HEK293T (cell line): ENCODE data around the gene PRRG1.

Experiments used
- CTCF ChIA-PET: fragments of 350-600 bp; formaldehyde crosslinking; extraction: SDS; loops from one replicate; lab custom pipeline; 2021; ENCODE audit warnings: antibody characterized with exemption, inconsistent platforms; lab: Yijun Ruan, JAX
- POLR2A ChIA-PET: fragments of 350-600 bp; formaldehyde crosslinking; extraction: SDS; loops from one replicate; lab custom pipeline; 2020; ENCODE audit warnings: antibody characterized with exemption, inconsistent platforms; lab: Yijun Ruan, JAX
- DNase-seq: peaks from one replicate; pipeline ENCODE4 v3.0.0; 2012; ENCODE audit warnings: mixed read lengths; ENCODE audit errors: extremely low spot score
- ARNT ChIP-seq: fragments of 450-650 bp; IDR thresholded peaks from 2 replicates; pipeline ENCODE4 v1.6.1; 2017; ENCODE audit warnings: mild to moderate bottlenecking
- BHLHE40 ChIP-seq: fragments of 450-650 bp; IDR thresholded peaks from 2 replicates; pipeline ENCODE4 v1.6.1; 2016; ENCODE audit warnings: mild to moderate bottlenecking, moderate library complexity, borderline replicate concordance
- CTBP1 ChIP-seq: fragments of 450-650 bp; IDR thresholded peaks from 2 replicates; pipeline ENCODE4 v1.6.1; 2016; ENCODE audit warnings: borderline replicate concordance
- ELF4 ChIP-seq: fragments of 450-650 bp; IDR thresholded peaks from 2 replicates; pipeline ENCODE4 v1.6.1; 2017; ENCODE audit warnings: antibody characterized with exemption
- FOXA1 ChIP-seq: fragments of 450-650 bp; IDR thresholded peaks from 2 replicates; pipeline ENCODE4 v1.6.1; 2016; ENCODE audit warnings: mild to moderate bottlenecking
- FOXK2 ChIP-seq: fragments of 450-650 bp; IDR thresholded peaks from 2 replicates; pipeline ENCODE4 v1.6.1; 2016; ENCODE audit warnings: mild to moderate bottlenecking
- FOXM1 ChIP-seq: fragments of 450-650 bp; IDR thresholded peaks from 2 replicates; pipeline ENCODE4 v1.6.1; 2017; ENCODE audit warnings: mild to moderate bottlenecking, borderline replicate concordance
- HDGF ChIP-seq: fragments of 450-650 bp; IDR thresholded peaks from 2 replicates; pipeline ENCODE4 v1.6.1; 2017; ENCODE audit warnings: antibody characterized with exemption, borderline replicate concordance
- L3MBTL2 ChIP-seq: fragments of 450-650 bp; conservative IDR thresholded peaks from 2 replicates; pipeline ENCODE4 v1.6.1; 2016; ENCODE audit warnings: mild to moderate bottlenecking
- LEF1 ChIP-seq: fragments of 450-650 bp; IDR thresholded peaks from 2 replicates; pipeline ENCODE4 v1.6.1; 2017; ENCODE audit warnings: mild to moderate bottlenecking, borderline replicate concordance
- NFRKB ChIP-seq: fragments of 450-650 bp; IDR thresholded peaks from 2 replicates; pipeline ENCODE4 v1.6.1; 2016; ENCODE audit warnings: mild to moderate bottlenecking, moderate library complexity
- PKNOX1 ChIP-seq: fragments of 450-650 bp; IDR thresholded peaks from 2 replicates; pipeline ENCODE4 v1.6.1; 2016
- SP1 ChIP-seq: fragments of 450-650 bp; IDR thresholded peaks from 2 replicates; pipeline ENCODE4 v1.6.1; 2017
- SUZ12 ChIP-seq: fragments of 450-650 bp; IDR thresholded peaks from 2 replicates; pipeline ENCODE4 v1.6.1; 2016; ENCODE audit warnings: mild to moderate bottlenecking
- TARDBP ChIP-seq: fragments of 450-650 bp; IDR thresholded peaks from 2 replicates; pipeline ENCODE4 v1.6.1; 2016
- ZNF384 ChIP-seq: fragments of 450-650 bp; IDR thresholded peaks from 2 replicates; pipeline ENCODE4 v1.6.1; 2016

Gene PRRG1

DNA sequence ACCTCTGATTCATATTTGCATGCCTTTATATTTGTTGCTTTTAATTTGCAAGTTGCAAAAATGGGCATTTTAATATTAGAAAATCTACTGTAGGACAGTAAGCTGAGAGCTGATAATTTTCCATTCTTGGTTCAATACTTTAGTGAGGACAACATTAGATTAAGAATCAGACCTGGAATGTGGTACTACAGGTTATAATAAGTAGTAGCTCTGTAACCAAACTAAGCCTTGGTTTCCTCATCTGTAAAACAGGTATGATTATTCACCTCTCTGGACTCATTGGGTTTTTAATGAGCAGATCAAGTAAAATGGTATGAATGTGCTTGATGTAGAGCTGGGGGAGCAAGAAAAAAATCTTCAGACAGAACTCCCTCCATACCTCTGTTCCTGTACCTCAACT lies 31.1 kb downstream of the PRRG1 start:
- DNase-seq, result no peak
- POLR2A ChIA-PET, result no interaction called here
- CTCF ChIA-PET, result no interaction called here
- TF ChIP-seq SP1, result no peak
- TF ChIP-seq BHLHE40, result no peak
- TF ChIP-seq ZNF384, result no peak
- TF ChIP-seq SUZ12, result no peak
- no peak for TF ChIP-seq FOXK2
- no peak for TF ChIP-seq FOXM1
- TF ChIP-seq CTBP1, result no peak
- no peak for TF ChIP-seq TARDBP
- no peak for TF ChIP-seq L3MBTL2
- no peak for TF ChIP-seq ARNT

DNA sequence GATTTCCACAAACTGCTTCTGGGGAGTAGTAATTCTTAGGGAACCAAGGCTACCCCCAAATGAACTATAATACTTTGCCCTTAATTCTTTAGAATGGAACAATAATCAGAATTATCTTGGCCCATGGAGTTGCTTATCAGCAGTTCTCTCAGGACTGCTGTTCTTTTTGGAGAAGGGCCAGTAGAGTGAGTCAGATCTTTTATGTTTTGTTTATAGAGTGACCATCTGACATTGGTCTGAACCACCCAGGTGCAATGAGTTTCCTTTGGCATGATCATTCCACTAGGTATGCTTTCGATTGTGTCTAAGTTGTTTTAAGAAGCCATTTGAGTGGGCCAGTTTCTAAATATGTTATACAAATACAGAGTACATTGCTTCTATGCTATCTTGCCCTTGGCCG lies 31.8 kb downstream of the PRRG1 start:
- ChIA-PET POLR2A (no interaction called here), CTCF (no interaction called here)
- no peak for TF ChIP-seq FOXM1
- no peak for TF ChIP-seq FOXK2
- TF ChIP-seq ARNT, result no peak
- no peak for TF ChIP-seq NFRKB
- TF ChIP-seq L3MBTL2, result no peak
- DNase-seq, result no peak

- no peak for DNase-seq
- TF ChIP-seq PKNOX1, result peak; percentile 66
- TF ChIP-seq NFRKB, result no peak
- CTCF ChIA-PET, result no interaction called here
- POLR2A ChIA-PET, result no interaction called here
Measured at GRCh38 chrX:37383313-37383712, 34.1 kb downstream of the PRRG1 start.

DNA sequence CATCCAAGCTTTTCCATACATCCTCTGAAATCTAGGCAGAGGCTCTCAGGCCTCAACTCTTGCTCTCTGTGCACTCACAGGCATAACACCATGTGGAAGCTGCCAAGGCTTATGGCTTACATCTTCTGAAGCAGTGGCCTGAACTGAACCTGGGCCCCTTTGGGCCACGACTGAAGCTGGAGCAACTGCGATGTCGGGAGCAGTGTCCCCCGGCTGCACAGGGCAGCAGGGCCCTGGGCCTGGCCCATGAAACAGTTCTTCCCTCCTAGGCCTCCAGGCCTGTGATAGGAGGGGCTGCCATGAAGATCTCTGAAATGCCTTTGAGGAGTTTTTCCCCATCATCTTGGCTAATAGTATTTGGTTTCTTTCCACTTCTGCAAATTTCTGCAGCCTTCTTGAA lies 39.2 kb downstream of the PRRG1 start:
- DNase-seq, result no peak
- CTCF ChIA-PET, result no interaction called here
- TF ChIP-seq ZNF384 (no peak), TARDBP (no peak), LEF1 (no peak), BHLHE40 (no peak), ARNT (no peak), ELF4 (no peak), PKNOX1 (no peak), FOXA1 (no peak), NFRKB (no peak), SUZ12 (no peak), FOXM1 (no peak)
- POLR2A ChIA-PET, result no interaction called here

- TF ChIP-seq NFRKB, result no peak
- no peak for TF ChIP-seq SUZ12
- TF ChIP-seq BHLHE40, result no peak
- no peak for TF ChIP-seq ARNT
- TF ChIP-seq L3MBTL2, result no peak
- no peak for TF ChIP-seq PKNOX1
- TF ChIP-seq HDGF, result no peak
- no peak for TF ChIP-seq LEF1
- TF ChIP-seq FOXK2, result no peak
- no peak for TF ChIP-seq TARDBP
- no peak for TF ChIP-seq FOXM1
- TF ChIP-seq SP1, result no peak
- no peak for TF ChIP-seq ELF4
- TF ChIP-seq CTBP1, result no peak
- TF ChIP-seq FOXA1, result no peak
- DNase-seq, result no peak
- CTCF ChIA-PET, result no interaction called here
- POLR2A ChIA-PET, result no interaction called here
Measured at GRCh38 chrX:37405956-37406355, 56.8 kb downstream of the PRRG1 start.

- no peak for DNase-seq
- CTCF ChIA-PET, result no interaction called here
- no peak for TF ChIP-seq ARNT
- no peak for TF ChIP-seq TARDBP
- TF ChIP-seq FOXM1, result no peak
- TF ChIP-seq SUZ12, result no peak
- TF ChIP-seq HDGF, result no peak
- TF ChIP-seq SP1, result no peak
- no peak for TF ChIP-seq BHLHE40
- no peak for TF ChIP-seq ZNF384
- TF ChIP-seq CTBP1, result no peak
- POLR2A ChIA-PET, result no interaction called here
Measured at GRCh38 chrX:37407736-37408135, 58.6 kb downstream of the PRRG1 start.

DNA sequence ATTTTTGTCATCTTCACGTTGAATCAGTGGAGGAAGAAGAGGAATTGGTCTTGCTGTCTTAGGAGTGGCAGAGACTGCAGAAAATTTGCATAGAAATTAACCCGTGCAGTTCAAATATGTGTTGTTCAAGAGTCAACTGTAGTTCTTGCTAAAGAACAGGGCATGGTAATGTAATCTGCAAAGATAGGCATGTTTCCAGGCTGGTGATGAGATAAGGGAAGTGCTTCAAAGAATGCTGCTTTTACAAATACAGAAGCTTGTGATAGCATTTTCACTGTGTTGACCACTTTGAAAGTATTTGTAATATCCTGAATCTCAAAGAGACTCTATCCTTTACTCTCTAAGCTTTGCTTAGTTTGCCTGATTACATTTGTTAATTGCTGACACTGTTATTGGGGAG lies 60.1 kb downstream of the PRRG1 start:
- DNase-seq, result no peak
- CTCF ChIA-PET, result no interaction called here
- TF ChIP-seq SP1, result no peak
- no peak for TF ChIP-seq BHLHE40
- TF ChIP-seq HDGF, result no peak
- TF ChIP-seq LEF1, result no peak
- no peak for TF ChIP-seq CTBP1
- TF ChIP-seq FOXK2, result no peak
- no peak for TF ChIP-seq PKNOX1
- TF ChIP-seq L3MBTL2, result no peak
- TF ChIP-seq ARNT, result no peak
- TF ChIP-seq FOXM1, result no peak
- TF ChIP-seq FOXA1, result no peak
- no peak for TF ChIP-seq ZNF384
- no peak for TF ChIP-seq ELF4
- TF ChIP-seq NFRKB, result no peak
- TF ChIP-seq TARDBP, result no peak
- no peak for TF ChIP-seq SUZ12
- POLR2A ChIA-PET, result no interaction called here
